DOHH2 (cell line): ENCODE measurements around the gene MROH7.
A peak's percentile ranks its signal among the peaks of the same experiment; 100 is the strongest.

Experiments
- CTCF ChIP-seq: fragments of 200-600 bp; sonication (generic); IDR thresholded peaks from one replicate; pipeline ENCODE4 v1.5.1; 2014; ENCODE audit warnings: antibody characterized with exemption, mild to moderate bottlenecking, low read depth, low read length; ENCODE audit not compliant: poor library complexity, severe bottlenecking
- EZH2phosphoT487 ChIP-seq: fragments of 200-600 bp; sonication (generic); IDR thresholded peaks from 2 replicates; pipeline ENCODE4 v1.6.1; 2017; ENCODE audit warnings: borderline replicate concordance, mild to moderate bottlenecking, antibody characterized with exemption, low read length, moderate library complexity, mixed read lengths

- TF ChIP-seq CTCF: peak; percentile 12
- no peak for TF ChIP-seq EZH2phosphoT487
These were observed 74.1 kb downstream of the MROH7 start, which contains the start of gene TTC4 for GRCh38 chr1:54715493-54716298.
